GM18873 (cell line): ENCODE data around the gene TRIM63.

Source experiments
- ATAC-seq: cut with Tn5 transposase; IDR thresholded peaks from one replicate; pipeline ENCODE4 v1.9.1; 2021; ENCODE audit warnings: mild to moderate bottlenecking, moderate library complexity, moderate number of reproducible peaks; ENCODE audit not compliant: unreplicated experiment, low FRiP score

TRIM63 gene

DNA sequence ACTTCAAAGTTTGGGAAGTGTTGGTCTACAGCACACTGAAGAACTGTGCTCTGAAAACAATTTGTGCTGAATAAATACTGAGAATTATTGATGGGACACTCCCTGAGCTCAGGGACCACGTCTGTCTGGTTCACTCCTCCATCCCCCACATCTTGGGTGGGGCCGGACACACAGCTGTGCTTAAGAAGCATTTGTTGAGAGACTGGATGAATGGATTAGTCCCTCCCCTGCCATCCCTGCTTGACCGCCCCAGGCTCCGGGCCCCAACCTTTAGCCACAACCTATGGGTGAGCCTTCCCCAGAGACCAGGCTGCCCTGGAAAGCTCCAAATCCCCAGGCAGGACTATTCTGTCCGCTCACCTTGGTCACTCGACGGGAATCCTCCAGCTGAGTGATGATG is 7.5 kb downstream of the TRIM63 start:
- no peak for ATAC-seq

DNA sequence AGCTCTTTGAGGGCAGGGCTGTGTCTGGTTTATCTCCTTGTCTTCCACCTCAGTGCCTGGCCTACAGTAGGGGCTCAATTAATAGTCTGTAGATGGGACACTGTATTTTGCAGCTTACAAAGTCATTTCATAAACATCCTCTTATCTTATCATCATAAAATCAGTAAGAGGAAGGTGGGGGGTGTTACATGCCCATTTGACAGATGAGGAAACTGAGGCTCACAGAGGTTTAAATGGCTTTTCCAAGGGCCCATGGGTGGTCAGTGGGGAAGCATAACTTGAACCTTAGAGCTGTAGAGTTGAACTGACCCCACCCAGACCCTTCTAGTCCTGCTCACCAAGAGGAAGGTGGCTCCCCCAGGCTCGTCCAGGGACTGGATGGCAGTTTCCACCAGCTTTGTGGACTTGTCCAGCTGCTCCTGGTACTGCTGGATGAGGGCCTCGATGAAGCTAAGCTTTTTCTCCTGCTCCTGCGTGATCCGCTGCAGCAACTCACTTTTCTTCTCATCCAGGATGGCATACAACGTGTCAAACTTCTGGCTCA is 9.3 kb downstream of the TRIM63 start:
- no peak for ATAC-seq

DNA sequence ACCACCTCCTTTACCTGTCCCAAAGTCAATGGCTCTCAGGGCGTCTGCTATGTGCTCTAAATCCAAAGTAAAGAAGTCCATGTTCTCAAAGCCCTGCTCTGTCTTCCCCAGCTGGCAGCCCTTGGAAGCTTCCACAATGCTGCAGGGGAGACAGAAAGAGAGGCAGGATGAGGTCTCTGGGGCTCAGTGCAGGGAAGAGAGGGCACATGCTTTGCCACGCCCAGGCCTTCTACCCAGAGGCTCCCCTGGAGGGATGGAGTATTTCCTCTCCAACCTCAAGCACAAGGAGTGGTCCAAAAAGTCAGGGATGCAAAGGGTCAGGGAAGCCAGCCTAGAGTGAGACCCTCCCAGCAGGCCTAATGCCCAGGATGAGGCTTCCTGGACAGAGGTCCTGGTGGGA is 10.2 kb downstream of the TRIM63 start:
- ATAC-seq: no peak

DNA sequence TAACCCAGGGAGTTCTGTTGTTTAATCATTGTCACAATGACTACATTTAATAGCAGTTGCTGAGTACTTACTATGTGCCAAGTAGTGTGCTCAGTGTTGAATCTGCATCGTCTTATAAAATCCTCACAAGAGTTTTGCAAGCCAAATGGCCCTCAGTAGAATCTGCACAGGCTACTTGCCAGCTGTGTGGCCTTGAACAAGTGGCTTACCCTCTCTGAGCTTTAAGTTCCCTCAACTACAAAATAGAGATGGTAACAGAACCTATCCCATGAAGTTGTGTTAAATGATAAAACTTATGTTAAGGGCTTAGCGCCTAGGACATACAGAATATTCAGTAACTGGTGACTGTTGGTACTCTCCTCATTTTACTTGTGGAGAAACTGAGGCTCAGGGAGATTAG is 12.4 kb downstream of the TRIM63 start:
- ATAC-seq: no peak

DNA sequence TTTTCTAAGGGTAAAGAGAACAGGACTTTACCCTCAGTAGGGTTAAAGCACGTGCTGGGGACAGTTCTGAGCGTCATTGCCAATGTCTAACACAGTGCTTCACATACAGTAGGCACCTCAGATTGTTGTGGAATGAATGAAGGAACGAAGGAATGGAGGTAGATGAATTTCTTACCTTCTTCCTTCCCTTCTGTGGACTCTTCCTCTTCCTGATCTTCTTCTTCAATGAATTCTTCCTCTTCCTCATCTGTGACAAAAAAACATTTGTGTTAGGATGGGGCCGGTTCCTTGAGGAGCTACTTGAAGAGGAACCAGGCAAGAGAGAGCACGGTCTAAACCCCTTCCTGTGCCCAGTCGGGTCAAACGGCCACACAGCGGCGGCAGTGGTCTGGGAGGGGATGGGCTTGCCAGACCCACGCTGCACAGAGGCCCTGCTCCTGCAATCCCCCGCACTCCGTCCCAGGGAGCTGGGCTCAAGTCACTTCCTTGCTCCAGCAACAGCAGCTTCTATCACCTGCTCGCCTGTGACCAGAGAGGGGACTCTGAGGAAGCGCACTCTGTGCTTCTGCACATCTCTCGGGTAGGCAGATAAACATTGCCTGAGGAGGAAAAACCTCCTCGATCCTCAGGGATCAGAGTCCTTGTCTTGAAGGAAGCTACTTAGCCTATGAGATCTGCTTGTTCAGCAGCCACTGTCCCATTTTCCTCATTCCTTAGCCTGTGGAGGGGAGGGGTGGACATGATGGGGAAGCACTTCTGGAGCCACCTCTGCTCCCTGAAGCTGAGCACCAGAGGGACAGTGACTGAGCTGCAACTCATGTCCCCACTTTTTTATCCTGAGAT is 13.5 kb downstream of the TRIM63 start:
- ATAC-seq: no peak

DNA sequence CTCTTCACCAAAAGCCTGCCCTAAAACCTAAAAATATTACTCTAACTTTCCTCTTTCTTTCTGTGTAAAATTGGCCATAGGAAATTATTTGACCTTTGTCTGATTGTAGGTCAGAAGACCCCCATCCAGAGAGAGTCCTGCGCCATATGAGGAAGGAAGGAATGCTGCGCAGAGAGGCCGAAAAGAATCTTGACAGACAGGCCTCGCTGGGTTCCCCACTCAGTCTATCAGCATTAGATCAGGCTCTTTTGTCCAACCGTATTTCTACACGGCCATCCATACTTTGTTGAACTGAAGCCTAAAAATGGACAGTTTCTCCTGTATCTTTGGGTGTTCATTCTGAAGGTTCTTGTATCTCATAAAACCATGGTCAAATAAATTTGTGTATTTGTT is 17.2 kb downstream of the TRIM63 start:
- no peak for ATAC-seq

DNA sequence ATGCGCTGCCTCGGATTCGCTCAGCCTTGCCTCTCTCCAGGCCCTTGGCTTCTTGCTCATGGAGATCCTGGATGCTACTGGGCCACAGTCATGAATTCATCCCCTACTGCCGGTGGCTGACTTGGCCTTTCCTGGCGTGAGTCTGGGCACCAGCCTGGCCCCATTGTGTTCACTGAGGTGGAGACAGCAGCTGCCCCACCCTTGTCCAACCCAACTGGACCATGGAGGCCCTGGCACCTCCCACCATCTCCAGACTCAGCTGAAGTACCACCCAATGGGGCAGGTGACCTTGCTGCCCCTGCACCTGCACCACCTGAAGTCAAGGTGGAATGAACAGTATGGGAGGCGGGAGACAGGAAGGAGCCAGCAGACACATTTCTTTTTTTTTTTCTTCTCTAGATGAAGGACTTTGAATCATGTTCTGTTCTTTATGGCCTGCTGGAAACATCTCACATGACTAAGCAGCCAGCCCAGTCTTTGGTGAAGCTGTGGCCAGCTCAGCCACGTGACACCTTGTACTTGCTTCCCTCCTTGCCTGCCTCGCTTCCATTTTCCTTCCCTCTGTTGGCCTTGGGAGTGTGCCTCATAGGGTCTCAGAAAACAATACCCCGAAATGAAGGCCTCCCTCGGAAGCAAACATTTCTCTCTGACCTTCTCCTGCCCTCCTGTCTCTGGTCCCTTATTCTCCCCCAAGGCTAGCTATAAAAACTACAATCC is 17.7 kb downstream of the TRIM63 start:
- ATAC-seq: no peak

DNA sequence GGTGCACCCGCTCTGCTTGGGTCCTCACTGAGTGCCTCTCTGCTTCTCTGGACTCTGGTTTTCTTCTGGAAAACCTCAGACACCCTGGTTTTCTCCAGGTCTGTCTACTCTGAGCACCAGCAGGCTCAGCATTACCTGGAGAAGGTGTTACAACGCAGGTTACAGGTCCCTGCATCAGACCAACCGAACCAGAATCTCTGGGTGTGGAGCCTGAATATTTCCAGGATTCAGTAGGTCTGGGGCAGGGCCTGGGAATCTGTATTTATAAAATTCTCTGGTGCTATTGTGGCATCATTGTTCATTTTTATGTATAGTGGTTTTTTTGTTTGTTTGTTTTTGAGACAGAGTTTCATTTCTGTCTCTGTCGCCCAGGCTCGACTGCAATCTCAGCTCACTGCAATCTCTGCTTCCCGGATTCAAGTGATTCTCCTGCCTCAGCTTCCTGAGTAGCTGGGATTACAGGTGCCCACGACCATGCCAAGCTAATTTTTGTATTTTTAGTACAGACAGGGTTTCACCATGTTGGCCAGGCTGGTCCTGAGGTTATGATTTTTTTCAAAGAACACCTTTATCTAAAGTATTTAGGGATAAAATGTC is 20.1 kb downstream of the TRIM63 start:
- no peak for ATAC-seq

DNA sequence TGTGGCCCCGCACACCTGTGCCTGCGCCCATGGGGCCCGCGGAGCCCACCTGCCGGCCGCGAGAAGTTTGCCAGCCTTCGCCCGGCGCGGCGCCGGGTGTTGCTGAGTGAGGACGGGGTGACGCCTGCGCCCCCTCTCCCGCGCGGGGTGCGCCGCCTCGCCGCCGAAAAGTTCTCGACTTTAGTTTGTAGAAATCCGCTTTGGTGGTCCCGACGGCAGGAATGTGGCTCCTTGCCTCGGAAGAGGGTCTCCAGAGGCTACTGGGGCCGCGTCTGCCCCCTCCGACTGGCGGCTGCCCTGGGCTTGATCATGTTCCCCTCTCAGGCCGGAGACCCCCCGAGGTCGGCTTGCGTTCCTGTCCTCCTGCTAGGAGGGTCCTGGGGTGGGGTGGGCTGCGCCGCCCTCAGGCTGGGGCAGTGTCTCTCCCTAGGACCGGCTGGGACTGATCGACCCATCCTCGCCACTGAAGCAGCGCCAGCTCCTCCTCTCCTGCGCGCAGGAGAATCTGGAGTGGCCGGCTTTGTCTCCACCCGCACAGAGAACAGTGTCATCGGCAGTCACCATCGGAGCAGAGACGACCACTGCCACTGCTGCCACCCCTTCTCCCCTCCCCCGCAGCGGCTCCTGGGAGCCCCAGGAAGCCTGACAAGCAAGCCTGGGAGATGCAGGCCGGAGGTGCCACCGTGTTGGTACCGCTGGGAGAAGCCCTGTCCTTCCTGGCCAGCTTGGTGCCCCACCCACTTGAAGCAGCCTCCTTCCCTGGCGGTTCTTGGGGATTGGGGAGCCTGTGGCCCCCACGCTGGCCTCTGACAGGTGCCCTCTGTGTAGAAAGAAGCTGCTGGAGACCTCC is 21.0 kb downstream of the TRIM63 start:
- no peak for ATAC-seq

DNA sequence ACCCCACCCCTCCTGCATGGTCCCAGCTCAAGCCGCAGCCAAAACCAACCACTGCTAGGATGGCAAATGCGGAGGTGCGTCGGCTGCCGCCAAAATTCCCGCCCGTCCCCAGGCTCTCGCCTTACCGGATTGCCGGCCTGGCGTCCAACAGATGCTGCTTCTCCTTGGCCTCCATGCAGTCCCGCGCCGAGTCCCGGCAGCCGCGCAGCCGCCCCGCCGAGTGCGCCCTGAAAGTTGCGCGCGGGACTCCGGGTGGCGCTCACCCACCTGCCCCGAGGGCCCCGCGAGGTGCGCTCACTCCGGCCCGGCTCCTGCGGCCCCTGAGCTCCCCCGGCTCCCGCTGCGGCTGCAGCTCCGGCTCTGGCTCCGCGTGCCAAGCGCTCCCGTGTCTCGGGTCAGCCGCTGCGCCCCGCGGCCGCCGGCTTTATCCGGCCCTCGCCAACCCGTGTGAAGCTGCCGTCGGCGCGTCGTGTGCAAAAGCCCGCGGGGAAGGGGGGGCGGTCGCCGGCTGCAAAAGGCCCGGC is 21.6 kb downstream of the TRIM63 start, which contains the start of gene SLC30A2:
TSS of gene SLC30A2 (minus strand) at position 397 of the 524 bp plus-strand sequence. CDS start at position 175, 222 bp downstream.
- no peak for ATAC-seq

DNA sequence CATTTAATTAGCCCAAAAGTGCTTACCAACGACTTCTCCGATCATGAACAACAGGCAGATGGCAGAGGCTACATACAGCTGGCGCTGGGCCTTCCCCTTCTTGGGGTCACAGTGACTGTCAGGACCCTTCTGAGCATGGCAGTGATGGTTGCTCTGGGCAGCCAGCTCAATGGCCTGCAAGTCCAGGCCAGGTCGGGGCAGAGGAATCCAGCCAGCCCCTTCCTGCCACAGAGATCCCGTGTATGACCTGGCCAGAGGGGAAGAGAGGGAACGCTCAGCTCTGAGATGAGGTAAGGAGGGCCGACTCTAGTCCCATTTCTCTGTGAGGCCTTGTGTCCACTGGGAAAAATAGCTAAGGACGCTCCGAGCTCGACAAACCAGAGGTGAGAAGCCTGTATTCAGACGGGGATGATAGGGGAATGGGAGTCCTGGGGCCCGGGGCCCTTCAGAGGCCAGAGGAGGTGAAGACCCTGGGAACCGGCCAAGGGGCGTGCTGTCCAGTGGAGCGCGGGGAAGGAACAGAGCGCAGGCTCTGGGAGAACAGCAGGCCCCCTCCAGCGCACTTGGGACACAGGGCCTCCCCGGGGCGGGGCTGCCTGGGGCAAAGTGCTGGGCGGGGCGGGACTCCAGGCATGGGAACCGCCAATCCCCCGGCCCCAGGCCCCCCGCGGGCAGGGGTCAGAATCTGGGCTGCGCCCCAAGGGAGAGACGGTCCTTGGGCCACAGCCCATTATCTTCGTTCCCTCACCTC is 22.3 kb downstream of the TRIM63 start:
- ATAC-seq: no peak

DNA sequence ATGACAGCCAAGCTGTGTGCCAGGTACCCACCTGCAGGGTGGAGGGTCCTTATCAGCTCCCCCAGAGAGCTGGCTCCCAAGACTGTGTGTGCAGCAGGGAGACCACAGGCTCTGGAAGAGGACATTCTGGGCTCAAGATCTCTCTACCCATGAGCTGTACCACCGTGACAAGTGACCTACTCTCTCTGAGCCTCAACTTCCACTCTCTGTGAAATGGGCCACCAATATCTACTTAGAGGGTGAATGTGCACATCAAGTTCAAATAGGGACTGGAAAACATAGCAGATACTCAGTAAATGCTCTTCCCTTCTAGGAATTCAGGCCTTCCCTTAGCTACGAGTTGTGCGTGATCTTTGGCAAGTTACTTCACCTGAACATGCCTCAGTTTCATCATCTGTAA is 23.0 kb downstream of the TRIM63 start:
- ATAC-seq: no peak

DNA sequence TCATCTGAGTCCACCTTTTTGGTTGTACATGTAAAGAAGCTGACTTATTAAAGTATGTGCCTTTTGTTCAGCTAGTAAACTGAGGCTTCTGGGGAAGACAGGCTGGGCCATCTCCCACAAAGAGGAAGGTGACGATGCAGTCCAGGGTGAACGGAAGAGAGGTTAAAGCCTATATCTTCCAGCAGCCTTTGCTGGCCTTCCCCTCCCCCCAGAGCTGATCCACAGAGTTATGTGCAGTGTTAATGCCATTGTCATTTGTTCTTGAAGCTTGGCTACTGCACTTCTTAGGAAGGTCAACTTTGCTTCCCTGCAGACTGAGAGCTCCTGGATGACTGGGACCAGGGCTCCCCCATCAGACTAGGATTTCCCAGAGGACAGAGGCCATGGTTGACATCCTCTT is 23.7 kb downstream of the TRIM63 start:
- no peak for ATAC-seq

DNA sequence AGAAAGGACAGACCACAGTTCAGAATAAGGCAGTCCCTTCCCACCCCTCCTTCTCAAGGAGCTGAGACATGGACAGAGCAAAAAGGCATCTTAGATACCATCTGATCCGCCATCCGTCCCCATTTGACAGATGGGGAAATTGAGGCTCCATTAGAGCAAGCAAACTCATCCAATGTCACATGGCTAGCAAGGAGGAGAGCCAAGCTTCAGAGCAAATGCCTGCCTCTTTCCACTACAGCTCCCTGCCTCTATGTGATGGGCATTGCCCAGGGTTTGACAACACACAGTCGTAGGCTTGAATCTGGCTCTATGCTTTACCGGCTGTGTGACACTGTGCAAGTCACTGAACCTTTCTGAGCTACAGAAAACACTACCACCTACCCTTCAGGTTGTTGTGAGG is 25.5 kb downstream of the TRIM63 start:
- no peak for ATAC-seq

DNA sequence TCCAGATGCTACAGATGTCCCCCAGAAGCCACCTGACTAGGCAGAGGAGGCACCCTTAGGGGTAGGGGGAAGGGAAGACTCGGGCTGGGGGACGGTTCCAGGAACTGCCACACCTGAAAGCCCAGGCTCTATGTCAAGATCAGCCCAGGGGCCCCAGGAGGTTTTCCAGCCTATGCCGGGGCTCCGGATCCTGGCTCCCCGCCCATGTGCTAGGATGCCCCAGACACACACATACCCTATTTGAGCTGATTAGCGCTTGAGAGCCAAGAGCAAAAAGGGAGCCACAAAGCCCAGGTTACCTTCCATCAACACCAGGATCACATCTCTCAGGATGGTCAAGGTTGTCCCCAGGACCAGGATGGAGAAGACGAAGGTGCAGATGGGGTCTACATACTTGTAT is 26.0 kb downstream of the TRIM63 start:
- no peak for ATAC-seq

DNA sequence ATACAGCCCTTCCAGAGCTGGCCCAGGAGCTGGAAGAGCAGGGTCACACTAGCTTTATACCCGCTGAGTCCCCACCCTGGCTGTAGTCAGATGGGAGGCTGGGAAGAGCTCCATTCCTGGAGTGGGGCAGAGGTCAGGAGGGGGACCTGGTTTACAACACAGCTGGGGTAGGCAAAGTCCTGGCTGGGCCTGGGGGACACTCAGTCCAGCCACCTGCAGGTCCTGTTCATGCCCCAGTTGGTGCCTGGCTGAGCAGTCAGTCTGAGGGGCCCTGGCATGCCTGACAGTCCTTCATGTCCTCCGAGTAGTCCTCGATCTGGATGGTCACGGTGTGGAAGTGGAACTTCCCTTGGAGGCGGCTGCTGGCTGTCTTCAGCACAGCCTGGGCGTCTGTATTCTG is 28.5 kb downstream of the TRIM63 start:
- ATAC-seq: no peak

DNA sequence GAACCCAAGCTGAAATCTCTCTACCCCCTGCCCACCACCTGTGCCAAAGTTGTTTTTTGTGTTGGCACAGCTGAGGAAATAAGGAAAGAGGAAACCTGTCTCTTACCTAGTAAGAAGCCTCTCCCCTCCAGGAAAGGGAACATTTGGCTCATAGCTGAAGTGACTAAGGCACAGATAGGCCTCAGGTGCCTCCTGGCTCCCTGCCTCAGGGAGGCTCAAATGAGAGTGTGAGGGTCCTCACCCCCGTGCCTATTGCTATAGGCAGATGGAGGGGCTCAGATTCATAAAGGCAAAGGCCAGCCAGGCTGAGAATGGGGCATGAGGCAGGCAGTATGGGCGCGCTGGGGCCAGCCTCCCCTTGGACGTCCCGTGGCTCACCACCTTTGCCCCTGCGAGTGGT is 29.0 kb downstream of the TRIM63 start:
- no peak for ATAC-seq

DNA sequence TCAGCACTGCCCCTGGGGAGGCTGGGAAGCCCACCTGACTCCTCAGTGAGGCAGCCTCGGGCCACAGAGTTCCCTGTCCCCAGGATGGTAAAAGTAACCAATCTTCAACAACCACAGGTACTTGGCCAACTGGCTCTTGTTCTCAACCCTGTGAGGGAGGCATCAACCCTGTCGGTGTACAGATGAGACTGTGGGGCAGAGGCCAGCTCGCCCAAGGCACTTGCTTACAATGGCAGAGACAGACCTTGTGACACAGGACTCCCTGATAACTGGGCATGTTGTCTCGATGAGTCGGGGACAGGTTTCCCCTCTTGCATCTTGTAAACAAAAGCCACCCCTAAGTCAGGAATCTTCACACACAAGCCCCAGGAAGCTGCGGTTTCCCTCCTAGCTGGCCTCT is 29.5 kb downstream of the TRIM63 start:
- no peak for ATAC-seq

DNA sequence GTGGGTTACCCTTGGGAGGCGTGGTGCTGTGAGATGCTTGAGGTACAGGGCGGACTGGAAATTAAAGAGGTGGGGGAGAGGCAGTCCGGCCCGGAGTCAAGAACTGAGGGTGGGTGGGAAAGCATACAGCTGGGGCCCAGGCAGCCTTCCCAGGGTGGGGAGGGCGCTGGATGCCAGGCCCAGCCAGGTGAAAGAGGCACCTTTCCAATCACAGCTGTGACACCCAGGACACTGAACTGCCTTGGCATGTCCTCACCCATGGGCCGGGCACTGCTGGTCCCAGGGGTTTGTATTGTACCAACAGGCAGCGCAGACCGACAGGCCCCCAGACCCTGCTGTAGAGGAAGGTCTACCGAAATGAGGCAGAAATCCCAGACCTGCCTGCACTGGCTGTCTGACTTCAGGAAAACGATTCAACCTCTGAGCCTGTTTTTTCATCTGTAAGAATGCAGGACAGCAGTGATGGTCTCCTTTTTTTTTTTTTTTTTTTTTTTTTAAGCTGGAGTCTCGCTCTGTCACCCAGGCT is 30.6 kb downstream of the TRIM63 start:
- ATAC-seq: no peak
